Stimulated activated CD8-positive, alpha-beta memory T cell treated with anti-CD3 and anti-CD28 coated beads, Interleukin-12 subunit alpha, Interleukin-12 subunit beta, amount 100 ng/mL, for 24 hours (primary cell): Measurements from ENCODE around the gene HDAC11.
A peak's percentile ranks its signal among the peaks of the same experiment; 100 is the strongest.
"Not testable (repeated sequence)": the region's sequence is repeated elsewhere in the genome, so short reads cannot be mapped to it uniquely, and the experiment has no call there.

Experiments
- DNase-seq: peaks from one replicate; pipeline ENCODE4 v3.0.0-alpha.2; 2020; ENCODE audit errors: extremely low read depth

HDAC11 gene, protein sequence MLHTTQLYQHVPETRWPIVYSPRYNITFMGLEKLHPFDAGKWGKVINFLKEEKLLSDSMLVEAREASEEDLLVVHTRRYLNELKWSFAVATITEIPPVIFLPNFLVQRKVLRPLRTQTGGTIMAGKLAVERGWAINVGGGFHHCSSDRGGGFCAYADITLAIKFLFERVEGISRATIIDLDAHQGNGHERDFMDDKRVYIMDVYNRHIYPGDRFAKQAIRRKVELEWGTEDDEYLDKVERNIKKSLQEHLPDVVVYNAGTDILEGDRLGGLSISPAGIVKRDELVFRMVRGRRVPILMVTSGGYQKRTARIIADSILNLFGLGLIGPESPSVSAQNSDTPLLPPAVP

DNA sequence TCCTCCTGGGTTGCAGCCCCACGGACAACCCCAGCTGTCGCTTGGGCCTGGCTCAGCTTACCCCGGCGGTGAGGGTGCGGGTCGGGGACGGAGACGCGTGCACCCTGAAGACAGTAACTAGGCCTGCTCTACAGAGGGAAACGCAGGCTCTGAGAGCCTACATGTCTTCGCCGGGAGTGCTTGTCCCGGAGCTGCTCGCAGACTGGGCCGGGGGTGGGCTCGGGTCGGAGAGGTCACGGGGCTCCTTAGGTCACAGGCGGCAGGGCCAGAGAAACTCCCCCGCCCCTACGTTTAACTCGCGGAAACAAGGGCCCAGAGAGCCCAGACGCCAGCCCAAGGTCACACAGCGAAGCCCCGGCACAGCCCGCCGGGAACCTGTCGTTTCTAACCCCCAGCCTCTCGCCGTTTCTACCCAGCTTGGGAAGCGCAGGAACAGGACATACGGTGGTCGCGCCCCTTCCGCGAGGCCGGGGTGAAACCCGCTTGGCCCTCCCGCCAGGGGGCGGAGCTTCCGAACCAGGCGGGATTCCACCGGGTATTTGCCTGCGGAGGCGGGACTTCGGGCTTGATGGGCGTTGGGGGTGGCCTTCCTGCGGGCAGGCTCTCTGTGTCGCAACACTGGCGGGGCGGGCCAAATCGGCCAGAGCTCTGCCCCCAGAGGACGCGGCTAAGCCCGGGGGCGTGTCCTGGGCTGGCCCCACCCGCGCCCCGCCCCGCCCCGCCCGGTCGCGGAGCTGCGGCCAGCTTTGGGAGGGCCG, at the start of gene HDAC11:
TSS of gene HDAC11 (plus strand) at position 725 of the 758 bp plus-strand sequence. CDS start 42 bp downstream, outside the sequence.
- DNase-seq, result peak; percentile 95

DNA sequence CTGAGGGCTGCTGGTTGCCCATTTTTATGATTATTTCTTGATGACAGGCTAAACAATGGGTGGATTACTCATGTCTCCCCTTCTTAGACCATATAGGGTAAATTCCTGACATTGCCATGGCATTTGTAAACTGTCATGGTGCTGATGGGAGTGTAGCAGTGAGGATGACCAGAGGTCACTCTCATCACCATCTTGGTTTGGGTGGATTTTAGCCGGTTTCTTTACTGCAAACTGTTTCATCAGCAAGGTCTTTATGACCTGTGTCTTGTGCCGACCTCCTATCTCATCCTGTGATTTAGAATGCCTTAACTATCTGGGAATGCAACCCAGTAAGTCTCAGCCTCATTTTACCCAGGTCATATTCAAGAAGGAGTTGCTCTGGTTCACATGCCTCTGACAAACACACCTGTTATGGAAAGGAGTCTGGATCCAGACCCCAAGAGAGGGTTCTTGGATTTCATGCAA, 49.7 kb upstream of the HDAC11 start:
- DNase-seq, result not testable (repeated sequence)

DNA sequence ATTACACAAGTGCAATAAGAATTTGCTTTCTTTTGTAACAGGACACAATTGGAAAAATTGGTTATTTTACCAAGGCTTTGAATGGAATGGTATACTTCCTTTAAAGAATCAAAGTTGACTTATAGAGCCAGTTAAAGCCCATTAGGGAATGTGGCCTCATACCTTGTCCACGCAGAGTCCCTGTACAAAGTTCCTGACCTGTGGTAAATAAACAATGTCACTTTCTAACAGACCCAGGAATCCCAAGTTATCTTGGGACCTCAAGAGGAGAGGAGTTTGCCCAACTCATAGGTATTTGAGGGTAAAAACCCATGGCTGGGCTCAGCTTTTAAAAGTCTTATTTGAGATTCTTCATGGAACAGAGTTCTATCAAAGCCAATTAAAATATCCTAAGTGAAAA, 48.0 kb upstream of the HDAC11 start:
- no peak for DNase-seq

DNA sequence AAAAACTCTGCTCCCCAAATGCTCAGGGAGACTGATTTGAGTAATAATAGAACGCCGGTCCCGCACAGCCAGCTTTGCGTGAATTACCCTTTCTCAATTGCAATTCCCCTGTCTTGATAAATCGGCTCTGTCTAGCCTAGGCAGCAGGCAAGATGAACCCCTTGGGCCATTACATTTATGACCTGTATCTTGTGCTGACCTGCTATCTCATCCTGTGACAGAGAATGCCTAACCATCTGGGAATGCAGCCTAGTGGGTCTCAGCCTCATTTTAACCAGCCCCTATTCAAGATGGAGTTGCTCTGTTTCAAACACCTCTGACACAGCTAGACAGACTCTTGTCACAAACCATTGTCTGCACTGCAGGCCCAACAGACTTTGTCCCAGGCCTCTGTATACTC, 46.2 kb upstream of the HDAC11 start:
- DNase-seq, result no peak

DNA sequence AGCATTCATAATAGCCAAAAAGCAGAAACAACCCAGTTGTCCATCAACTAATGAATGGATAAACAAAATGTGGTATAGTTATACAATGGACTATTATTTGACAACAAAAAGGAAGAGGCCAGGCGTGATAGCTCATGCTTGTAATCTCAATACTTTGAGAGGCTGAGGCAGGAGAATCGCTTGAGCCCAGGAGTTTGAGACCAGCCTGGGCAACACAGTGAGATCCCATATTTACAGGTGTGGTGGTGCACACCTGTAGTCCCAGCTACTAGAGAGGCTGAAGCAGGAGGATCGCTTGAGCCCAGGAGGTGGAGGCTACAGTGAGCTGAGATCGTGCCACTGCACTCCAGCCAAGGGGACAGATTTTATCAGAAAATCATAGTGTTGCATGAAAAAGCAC, 43.9 kb upstream of the HDAC11 start:
- not testable (repeated sequence) for DNase-seq

DNA sequence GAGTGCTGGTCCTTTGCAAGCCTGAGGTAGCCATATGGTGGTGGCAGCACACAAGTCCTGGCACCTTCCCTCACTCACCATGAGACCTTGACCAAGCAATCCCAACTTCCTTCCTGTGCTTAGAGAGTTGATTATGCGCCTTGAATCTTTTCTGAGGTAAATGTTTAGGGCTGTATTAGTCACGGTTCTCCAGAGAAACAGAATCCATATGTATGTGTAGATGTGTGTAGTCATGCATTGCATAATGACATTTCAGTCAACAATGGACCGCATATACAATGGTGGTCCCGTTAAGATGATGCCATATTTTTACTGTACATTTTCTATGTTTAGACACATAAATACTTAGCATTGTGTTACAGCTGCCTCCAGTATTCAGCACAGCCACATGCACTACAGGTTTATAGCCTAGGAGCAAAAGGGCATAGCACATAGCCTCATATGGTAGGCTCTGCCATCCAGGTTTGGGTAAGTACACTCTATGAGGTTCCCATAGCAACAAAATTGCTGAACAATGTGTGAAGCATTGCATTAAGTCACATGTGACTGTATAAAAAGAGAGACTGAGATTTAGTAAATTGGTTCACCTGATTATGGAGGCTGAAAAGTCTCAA, 39.8 kb upstream of the HDAC11 start:
- no peak for DNase-seq

DNA sequence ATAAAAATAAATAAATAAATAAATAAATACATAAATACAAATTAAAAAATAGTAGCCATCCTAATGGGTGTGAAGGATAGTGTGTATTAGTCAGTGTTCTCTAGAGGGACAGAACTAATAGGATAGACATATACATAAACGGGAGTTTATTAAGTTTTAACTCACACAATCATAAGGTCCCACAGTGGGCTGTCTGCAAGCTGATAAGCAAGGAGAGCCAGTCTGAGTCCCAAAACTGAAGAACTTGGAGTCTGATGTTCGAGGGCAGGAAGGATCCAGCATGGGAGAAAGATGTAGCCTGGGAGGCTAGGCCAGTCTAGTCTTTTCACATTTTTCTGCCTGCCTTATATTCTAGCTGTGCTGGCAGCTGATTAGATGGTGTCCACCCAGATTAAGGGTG, 37.2 kb upstream of the HDAC11 start:
- not testable (repeated sequence) for DNase-seq

DNA sequence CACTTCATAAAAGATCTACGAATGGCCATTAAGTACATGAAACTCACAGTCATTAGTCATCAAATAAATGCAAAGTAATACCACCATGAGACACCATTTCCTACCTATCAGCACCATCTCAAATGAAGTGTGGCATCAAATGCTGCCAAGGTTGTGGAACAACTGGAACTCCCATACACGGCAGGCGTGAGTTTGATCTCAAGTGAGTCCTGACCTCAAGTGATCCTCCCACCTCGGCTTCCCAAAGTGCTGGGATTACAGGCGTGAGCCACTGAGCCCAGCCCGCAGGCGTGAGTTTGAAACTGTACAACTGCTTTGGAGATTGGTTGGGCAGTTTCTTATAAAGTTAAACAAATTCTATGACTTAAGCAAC, 28.8 kb upstream of the HDAC11 start:
- no peak for DNase-seq

DNA sequence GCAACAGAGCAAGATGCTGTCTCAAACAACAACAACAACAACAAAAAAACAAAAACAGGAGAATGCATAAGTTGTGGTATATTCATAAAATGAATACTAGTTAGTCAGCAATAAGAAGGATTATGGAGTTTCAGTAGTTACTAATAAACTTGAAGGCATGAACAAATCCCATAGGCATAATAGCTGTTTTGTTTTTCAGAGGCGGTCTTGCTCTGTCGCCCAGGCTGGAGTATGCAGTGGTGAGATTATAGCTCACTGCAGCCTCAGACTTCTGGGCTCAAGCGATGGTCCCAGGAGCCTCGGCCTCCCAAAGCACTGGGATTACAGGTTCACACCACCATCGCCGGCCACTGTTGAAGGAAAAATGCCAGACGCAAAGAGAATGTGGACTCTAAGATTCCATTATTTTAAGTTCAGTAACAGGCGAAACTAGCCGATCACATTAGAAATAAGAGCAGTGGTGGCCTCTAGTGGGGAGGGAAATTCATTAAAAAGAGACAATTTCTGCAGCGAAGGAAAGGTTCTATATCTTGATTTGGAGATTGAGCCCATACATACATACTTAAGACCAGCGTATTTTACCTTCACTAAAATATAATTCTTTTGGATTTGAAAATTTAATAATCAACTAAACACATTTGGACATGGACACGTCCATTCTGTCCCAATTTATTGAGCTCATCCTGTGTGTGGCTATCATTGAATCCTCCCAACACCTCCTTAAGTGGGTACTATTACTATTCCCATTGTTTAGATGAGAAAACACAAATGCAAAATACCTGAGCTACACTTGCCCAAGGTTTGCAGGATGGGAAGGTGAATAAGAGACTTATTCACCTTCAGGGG, 27.4 kb upstream of the HDAC11 start:
- DNase-seq, result no peak

DNA sequence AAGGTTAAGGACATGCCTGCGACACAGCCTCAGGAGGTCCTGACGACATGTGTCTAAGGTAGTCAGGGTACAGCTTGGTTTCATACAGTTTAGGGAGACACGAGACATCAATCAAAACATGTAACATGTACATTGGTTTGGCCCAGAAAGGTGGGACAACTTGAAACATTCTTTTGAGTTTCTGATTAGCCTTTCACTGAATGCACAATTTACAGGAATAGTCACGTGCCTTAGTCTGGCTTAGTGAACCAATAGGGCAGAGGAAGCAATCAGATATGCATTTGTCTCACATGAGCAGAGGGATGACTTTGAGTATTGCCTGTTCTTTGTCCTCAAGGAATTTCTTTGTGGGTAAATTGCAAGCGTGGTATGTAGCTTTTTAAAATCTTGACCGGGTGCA, 24.5 kb upstream of the HDAC11 start:
- no peak for DNase-seq

DNA sequence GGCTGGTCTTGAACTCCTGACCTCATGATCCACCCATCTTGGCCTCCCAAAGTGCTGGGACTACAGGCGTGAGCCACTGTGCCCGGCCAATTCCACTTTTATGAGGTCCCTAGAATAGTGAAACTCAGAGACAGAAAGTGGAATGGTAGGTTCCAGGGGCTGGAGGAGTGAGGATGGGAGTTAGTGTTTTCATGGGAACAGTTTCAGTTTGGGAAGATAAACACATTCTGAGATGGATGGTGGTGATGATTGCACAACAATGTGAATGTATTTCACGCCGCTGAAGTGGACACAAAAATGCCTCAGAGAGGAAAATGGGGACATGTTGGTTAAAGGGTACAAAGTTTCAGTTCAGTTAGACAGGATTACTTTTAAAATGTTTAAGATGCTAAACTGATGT, 22.5 kb upstream of the HDAC11 start:
- DNase-seq, result no peak

DNA sequence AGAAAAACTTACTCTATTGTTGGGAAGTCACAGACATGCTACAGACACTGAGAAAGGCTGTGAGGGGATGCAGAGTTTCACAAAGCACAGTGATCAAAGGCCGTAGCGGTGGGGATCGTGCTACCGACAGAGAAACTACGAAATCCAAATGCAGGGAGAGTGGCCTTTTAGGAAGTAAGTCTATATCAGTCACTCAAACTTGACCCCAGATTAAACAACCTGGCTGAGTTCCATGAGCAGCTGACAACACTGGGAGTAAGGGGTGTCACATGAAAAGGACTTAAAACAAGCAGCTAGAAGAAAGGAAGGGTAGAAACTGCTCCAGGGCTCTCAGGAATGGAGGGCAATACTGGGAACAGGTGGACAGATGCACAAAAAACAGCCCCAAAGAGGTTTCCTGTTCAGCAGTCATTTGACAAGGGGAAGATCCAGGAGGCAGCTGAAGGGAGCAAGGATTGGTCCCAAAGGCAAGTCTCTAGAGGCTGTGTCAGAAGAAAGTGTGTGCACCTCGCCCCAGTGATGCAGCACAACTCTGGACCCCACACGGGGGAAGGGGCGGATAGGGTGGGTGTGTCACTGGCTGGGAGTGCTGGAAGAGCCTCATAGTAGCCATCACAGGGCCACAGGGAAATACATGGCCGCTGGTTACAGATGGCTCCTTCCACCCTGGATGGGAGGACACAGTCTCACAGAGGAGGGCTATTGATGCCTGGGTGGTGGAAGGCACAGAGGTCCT, 20.3 kb upstream of the HDAC11 start:
- no peak for DNase-seq

DNA sequence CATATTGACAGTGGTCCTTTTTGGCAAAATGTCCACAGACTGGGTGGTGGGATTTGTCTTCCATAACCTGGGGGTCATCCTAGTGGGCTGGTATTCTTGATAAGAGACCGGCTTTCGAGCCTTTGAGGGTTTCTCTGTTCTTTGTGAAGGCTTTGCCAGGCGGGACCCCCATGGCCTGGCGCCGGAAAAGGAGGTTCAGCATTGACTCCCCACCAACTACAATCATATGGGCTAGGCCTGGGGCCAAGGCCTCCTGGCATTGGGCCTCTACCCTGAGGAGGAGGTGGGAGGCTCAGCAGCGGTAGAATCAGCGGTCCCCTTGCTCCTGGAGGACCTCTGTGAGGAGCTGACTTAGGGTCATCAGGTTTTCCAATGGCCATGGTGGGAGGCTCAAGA, 19.8 kb upstream of the HDAC11 start:
- DNase-seq, result no peak

DNA sequence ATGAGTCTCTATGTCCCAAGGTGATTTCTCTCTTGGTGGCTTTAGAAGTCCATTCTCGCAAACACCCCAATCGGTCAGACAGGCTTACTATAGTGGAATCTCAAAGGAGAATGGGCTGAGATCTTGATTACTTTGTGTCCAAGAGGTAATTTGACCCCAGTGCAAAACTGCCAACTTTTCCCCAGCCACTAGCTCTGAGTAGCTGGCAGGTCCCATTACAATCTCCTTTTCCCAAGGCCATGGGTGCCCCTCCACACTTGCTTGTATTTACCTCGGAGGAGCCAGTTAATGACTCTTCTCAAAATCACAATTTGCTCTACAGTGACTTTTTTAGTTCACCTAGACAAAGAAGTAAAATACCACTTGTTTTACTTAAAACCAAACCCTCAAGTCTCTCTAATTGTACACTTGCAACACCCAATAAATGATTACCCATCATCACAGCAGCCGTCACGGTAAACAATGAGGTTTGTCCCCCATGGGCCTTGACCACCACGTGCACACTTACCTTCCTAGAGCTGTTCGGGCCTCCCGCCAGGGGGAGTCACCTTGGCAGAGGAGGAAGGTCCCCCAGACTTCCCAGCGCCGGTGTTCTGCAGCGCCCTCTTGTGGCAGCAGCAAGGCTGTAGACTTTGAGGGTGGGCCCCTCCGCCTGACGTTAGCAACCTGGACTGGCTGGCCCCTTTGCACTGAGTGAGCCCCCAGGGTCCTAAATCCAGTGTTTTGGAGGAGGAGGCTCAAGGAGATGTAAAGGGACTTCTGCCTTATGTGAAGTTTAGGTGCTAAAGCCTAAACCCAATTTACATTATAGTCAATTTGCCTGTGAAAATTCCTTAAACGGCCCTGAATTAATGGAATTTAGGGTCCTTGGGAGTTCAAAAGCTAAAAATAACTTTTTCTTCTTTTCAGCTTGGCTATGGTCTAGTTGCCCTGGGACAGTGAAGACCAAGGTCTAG, 18.7 kb upstream of the HDAC11 start:
- DNase-seq, result peak; percentile 34

DNA sequence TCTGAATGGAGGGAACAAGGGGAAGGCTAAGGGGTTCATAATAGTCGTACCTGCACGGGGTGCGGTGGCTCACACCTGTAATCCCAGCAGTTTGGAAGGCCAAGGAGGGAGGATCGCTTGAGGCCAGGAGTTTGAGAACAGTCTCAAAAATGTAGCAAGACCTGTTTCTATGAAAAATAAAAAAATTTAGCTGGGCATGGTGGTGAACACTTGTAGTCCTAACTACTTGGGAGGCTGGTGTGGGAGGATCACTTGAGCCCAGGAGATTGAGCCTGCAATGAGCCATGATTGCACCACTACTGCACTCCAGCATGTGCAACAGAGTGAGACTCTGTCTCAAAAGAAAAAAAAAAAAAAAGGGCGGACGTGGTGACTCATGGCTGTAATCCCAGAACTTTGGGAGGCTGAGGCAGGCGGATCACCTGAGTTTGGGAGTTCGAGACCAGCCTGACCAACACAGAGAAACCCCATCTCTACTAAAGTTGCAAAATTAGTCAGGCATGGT, 17.9 kb upstream of the HDAC11 start:
- DNase-seq, result no peak

DNA sequence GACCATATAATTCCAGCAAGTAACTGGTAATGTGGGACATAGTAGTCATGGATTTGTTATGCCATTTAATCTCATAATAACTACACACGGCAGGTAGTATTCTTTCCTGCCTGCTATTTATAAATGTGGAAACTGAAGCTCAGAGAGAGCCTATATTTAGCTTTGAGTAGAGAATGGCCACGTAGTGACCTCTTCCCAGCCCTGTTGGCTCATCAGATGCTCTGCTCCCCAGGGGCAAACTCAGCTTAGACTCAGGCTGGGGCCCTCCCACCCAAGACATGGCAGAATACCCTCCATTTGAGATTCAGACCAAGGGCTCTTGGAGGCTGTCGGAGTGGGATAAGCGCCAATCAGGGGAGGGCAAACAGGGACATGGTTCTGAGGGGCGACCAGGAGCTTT, 17.3 kb upstream of the HDAC11 start:
- DNase-seq, result no peak

DNA sequence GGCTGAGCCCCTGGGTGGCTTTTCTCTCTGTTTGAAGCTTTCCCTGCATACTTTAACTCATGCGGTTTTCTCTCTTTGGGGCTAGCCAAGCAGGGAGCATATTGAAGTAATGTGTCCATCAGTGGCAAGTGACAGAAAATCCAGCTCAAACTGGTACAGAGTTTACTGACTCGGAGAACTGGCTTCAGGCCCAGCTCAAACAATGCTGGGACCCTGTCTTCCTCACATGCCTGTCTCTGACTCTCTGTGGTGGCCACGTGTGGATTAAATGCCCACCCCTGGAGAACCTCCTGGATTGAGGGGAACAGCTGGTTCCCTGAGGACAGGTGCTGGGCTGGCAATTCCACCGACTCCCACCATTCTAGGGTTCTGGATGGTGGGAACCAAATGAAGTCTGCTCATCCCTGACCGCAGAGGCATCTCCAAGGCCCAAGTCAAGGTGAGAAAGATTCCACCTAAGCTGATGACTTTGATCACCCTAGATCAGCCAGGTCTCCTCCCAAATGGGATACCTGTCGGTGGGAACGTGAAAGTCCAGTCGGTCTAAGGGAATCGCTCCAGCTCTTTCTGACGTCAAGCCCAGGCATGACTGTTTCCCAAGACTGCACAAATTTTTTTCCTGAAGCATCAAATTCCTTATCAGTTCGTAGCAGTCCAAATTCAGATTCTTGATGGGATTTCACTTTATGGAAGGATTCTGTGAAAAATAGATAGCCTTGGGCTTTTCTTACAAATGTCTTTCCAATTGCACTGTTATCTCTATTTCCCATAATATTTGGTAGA, 16.3 kb upstream of the HDAC11 start:
- no peak for DNase-seq

DNA sequence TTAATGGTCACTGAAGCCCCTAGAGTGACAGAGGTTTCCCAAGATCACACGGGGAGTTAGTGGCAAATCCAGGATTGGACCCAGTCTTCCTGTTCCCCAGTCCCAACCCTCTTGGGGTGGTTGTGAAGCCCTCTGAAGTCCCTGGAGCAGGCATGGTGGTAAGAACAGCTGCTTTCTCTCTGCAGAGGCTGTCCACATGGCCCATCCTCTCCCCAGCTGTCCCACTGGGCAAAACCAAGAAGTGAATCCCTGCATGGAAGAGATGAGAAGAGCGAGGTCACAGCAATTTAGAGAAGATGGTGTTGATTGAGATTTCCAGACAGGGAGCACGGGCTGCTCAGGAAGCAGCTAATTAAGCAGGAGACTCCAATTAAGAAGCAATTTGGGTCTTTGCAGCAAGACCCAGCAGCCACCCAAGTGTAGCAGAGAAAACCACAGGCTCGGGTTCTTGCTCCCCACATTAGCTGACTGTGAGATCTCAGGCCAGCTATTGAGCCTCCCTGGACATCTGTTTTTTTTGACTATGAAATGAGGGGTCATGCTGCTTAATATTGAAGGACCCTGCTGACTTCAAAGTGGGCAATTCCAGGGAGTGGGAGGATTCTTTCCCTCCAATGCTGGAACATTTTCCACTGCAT, 14.8 kb upstream of the HDAC11 start:
- DNase-seq, result no peak

DNA sequence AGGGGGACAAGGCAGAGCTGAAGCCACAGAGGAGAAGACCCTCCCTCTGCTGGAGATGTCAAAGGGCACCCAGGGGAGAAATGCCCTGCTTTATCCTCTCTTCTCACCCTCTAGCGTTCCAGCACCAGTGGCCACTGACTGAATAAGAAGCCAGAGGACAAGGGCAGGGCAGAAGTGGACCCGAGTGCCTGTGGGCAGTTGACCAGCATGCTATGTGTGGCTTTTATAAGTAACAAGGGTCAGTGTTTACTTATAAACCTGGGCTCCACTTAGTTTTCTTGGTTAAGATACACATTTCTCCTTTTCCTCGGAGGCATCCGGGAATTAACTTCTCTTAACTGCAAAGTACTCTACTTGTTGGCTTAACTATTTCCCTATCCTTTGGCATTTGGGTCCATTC, 13.3 kb upstream of the HDAC11 start:
- no peak for DNase-seq
